Dedifferentiated amniotic fluid mesenchymal stem cell (primary cell): ENCODE measurements around the gene SCAMP2.

Experiments
- DNase-seq: peaks from one replicate; pipeline ENCODE4 v3.0.0-alpha.2; 2016; ENCODE audit errors: extremely low spot score

SCAMP2 gene

DNA sequence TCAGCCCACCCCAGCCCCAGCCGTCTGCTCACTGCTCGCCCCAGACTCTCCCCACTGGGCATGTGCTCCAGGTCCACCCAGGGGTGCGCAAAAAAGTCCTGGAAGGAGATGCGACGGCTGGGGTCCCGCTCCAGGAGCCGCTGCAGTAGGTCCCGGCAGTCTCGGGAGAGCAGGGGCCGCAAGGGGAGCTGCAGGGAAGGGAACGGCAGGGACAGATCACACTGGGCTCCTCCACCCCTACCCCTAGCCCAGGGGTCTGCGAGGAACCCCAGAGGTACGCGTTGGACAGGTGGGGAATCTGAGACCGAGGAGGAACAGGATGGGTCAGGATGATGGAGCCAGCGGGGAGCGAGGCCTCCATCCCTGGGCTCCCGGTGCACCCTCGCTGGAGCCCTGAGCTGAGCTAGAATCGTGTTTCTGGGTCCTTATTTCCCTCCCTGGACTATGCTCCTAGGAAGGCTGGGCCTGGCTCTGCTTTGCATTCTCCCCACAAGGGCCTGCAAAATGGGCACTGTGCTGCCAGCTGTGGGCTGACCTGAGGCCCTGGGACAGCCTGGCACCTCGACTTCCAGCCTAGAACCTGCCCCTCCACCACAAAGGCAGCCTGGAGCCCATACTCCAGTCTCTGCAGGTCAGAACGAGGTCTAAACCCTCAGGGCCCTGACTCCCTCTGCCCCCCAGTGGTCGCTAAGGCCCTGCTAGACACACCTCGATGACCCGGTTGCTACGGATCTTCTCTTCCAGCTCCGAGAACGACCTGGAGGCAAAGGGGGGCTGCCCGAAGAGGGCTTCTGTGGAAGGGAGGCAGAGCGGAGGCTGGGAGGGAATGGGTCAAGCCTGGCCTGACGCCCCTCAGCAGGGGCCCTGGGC, 33.4 kb downstream of the SCAMP2 start:
- no peak for DNase-seq

DNA sequence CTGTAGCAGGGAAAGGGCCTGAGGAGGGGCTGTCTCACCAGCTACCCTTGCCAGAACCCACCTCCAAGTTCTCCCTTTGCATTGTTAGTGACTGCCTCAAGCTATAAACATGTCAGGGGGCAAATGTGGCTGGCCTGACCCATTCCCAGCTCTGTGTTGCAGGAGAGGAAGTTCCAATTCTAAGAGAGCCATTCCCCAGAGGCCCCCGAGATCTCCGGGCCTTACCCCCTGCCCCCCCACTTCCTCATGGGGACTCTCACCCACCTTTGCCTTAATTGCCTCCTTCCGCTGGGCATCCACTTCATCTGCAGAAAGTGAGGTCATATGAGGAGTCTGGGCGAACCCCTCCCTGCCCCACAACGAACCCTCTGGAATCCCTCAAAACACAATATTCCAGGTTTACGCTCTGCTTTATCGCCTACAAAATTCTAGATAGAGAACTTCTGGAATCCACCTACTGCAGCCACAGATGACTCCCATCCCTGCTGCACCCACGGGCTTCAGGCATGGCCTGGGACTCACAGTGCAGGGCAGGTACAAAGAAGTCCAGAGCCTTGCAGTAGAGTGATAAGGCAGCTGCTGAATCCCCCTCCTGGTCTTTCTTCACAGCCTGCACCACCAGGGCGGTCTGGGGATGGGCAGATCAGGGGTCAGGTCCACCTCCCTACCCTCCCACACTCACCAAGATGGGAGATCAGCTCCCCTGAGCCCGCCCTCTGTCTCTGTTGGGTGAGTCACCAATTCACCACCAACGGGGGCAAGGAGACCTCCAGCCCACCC, 34.2 kb downstream of the SCAMP2 start:
- no peak for DNase-seq

DNA sequence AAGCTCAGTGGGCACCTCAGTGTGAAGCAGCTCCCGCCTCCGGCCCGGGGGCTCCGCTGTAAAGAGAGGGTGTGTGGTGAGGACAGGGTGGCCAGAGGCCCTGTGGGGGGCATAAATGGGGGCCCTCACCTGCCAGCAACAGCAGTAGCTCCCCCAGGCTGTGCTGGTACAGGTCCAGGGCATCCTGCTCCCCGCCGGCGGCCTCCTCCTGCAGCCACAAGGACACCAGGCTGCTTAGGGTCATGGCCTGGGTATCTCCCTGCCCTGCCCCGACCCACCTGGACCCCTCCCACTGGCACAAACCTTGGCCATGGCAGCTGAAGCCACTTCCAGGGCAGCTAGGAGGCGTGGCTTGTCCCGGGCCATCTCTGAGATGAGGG, 35.0 kb downstream of the SCAMP2 start:
- no peak for DNase-seq

DNA sequence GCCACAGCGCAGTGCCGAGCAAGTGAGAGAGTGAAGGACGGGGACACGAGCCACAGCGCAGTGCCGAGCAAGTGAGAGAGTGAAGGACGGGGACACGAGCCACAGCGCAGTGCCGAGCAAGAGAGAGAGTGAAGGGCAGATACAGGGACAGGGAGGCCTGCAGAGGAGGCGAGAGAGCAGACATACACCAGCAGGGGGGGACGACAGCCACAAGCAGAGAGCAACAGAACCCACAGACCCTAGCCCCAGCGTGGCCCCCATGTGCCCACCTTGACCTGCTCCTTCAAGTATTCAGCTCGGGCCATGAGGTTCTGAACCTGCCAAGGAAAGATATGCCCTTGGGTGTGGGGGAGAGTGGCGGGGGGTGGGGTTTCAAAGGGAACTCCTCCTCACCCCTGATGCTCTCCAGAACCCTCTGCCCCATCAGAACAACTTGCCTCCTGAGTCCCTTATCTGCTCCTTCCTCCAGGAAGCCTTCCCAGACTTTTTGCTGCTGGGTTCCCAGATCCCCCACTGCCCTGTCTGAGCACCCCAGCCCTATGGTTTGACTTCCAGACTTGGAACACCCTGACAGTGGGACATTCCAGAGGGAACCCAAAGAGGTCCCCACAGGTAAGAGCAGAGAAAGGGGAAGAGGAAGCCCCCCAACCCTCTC, 35.6 kb downstream of the SCAMP2 start:
- DNase-seq, result no peak

DNA sequence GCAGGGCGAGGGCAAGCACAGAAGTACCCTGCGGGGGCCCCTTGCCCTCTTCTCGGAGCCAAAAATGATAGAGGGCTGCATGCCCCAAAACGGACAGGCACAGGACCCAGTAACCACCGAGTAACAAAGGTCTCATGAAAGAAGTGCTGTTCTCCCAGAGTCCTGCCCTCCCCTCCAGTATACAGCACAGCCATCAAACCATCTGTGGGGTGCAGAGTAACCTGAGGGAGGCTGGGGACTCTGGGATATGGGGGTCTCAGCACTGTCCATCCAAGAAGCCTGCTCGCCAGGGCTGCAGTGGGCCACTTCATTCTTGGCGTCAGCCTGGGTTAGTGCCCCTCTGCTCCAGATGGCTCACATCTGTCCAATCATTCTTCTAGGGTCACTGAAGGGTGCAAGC, 36.3 kb downstream of the SCAMP2 start:
- DNase-seq, result no peak

DNA sequence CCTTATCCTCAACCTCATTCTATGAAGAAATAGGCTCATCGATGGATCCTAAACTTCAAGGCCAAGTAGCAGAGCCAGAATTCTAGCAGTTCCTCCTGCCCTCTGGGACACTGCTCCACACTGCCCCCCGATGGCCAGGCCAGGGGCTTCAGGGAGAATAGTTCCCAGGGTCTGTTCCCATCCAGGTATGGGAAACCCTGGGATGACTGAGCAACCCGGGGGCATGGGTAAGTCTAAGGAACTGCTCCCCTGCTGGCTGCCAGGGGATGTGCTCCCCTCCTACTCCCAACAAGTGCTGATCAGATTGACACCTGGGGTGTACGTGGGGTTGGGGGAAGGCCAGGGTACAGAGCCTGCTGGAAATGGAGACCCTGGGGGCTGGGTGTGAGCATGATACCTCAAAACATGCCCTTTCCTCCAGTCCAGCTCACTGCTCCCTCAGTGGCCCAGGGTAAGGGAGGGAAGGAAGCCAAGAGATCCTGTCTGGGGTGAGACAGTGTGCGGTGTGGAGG, 37.8 kb downstream of the SCAMP2 start:
- DNase-seq, result no peak

DNA sequence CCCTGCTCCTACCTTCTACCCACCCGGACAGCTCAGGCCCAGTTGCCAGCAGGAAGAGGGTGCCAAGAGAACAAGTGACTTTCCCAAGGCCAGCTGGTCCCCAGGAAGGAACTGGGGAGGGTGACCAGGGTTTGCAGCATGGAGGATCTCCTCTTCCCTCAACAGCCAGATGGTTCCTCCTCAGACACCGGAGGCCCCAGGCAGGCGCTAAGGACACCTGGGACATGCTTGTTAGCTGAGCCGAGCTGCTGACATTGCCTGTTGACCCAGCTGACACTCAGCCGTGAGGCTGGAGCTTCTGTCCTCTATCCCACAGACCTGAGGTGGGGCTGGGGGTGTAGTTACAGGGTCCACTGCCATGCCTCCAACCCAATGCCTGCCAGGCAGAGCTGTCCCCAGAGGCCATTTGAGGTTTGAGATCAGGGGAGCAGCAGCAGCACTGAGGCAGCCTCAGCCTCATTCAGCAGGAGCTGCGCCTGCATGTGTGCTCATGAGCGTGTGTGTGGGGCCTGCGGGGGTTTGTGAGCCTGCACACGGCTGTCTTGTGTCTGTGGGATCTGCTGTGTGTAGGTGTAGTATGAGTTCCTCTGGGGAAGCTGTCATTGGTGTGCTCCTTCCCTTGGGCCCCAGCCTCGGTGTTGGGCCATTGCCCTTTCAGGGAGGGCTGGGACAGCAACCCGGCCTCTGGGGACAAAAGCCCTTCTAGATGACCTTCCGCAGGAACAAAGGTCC, 39.6 kb downstream of the SCAMP2 start:
- no peak for DNase-seq

DNA sequence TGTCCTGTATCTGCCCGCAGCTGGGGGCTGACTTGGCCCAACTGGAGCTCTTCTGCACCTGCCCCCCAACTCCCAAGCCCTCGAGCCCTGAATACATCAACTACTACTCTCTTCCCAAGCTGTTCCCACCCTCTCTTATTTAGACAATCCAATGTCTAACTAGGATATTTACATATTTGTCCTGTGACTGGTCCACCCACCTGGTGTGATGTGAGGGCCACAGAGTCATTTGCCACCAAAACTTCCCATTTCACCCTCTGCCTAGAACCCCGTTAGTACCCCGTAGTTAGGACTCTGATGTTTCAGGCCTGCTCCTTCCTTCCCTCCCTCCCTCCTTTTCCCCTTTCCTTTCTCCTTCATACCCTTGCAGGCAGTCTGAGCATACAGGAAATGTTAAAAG, 40.3 kb downstream of the SCAMP2 start:
- no peak for DNase-seq

DNA sequence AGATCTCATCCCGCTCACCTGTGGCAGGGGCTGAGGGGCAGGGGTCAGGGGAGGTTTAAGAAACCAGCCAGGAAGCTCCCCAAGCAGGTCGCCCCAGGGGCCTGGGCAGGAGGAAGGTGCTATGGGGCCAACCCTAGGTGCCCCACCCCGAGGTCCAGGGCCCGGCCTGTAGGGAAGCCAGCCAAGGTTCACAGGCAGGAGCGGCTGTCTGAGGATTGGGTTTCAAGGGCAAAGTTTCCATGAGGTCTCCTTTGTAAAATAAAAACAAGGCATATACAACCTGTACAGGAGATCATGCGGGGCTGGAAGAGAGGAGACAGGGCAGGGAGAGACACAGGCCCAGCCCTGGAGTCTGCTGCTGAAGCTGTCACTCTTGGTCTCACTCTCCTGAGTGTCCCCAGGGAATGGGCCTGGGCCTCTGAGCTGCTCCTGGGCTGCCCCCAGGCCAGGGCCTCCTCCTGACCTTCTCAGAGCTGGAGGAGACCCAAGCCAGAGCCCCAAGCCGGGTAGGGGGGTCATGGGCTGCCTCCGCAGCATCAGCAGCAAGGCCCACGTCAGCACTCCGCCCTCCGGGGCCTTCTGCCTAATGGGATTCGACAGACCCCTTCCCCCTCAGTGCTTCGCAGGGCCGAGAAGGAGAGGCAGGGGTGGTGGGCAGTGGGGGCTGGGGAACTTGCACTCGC, 41.2 kb downstream of the SCAMP2 start:
- DNase-seq, result no peak

DNA sequence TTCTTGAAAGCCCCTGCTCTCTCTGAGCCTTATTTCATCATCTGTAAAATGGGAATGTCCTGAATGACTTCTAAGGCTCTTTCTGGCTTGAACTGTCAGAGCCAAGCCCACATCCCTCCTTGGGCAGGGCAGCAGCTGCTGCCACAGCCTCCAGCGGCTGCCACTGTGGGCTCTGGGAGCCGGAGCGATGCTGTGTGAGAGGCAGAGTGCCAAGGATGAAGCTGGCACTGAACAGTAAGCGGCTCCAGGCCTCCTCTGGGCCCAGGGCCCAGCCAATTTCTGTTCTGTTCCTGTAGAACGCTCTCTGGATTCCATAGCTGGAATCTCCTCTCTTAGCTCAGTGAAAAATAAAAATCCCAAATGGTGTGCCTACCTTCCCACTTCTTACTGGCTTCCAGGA, 42.3 kb downstream of the SCAMP2 start:
- DNase-seq, result no peak

DNA sequence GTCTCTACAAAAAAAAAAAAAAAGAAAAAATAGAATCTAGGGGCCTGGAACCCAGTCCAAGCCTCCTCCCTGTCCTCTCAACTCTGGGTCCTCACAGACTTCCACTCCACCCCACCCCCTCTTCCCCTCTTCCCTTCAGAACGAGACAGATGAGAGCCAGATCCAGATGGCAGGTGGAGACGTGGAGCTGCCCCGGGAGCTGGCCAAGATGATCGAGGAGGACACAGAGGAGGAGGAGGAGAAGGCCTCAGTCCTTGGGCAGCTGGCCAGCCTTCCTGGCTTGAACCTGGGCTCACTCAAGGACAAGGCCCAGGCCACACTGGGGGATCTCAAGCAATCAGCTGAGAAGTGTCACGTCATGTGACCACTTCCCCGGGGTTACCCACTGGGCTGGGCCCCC, 43.2 kb downstream of the SCAMP2 start:
- no peak for DNase-seq

DNA sequence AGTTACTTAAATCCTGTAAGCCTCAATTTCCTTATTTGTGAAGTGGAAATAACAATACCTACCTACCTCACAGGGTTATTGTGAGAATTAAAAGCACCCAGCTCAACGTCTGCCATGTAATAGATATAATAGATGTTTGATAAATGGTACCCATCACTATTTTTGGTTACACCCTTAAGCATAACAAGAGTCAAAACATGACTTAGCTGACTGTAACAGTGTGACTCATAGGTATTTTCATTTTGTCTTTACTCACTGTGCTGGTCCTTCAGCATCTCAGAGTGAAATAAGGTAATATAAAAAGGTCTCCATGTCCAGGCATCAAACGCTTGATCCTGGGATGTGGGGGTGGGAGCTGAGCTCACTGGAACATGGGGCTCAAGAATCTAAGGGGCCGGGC, 43.7 kb downstream of the SCAMP2 start:
- no peak for DNase-seq

DNA sequence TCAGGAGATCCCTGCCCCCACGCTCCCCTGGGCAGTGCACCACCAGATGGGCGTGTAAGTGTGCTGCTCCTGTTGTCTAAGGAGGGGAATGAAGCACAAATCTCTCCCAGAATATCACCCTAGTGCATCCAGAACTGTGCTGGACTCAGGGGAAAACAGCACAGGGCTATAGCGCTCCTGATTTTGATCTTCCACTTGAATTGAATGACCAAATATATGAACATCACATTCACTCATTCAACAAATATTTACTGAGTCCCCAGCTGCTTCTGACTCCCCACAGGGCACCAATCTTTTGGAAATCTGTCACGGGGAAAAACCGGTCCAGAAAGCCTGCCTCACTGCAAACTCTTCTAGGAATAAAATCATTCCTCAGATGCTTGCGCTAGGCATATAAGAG, 44.3 kb downstream of the SCAMP2 start:
- no peak for DNase-seq

DNA sequence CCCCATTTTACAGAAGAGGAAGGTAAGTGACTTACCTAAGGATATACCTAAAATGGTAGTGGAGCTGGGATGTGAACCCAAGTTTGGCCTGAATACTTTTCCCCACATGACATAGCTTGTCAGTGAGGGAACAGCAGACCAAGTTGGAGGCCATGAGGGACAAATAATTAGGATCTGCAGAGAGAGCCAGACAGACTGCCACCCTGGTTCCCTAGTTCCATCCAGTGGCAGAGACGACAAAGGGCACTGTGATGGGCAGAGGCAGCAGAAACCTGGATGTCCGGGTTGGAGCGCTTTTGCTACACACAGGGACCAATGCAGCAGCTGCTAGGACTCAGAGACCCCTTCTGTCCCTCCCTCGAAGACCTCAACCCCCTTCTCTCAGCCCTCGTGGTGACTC, 45.6 kb downstream of the SCAMP2 start:
- no peak for DNase-seq

DNA sequence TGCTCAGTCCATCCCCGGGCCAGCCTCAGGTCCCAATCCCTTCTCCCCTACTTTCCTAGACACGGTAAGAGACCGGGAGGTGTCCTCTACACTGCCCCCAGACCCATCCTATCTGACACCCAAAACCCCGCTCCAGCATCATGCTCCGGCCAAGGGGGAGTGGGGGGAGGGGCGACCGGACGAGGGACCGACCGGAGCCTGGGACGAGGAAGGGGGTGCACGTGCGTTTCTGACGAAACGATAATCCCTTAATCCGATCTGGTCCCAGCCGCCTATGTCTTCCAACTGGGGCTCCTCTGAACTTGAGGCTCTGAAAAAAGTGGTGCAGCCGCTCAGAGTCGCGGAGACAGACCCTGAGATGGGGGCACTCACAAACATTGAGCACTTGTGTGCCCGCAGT, 46.2 kb downstream of the SCAMP2 start:
- no peak for DNase-seq

DNA sequence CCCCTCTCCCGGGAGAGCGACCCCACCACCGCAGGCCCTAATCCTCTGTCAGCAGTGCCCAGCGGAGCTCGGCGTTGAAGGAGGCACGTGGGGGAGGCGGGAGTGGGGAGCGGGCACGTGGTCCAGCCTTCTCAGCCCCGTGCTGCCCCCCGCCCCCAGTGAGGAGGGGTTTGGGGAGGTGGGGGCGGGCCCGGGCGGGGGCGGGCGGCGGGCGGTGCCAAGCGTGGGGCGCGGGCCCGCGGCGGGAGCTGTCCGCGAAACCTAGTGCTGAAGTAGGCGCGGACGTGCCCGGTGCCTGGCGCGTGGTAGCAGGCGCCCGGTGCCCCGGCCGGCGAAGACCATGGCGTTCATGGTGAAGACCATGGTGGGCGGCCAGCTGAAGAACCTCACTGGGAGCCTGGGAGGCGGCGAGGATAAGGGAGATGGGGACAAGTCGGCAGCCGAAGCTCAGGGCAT, 46.8 kb downstream of the SCAMP2 start, which contains the start of gene CPLX3:
CPLX3 (plus strand) TSS at position 264 of the 456 bp plus-strand sequence; CDS start at position 341, 77 bp downstream.
- no peak for DNase-seq

DNA sequence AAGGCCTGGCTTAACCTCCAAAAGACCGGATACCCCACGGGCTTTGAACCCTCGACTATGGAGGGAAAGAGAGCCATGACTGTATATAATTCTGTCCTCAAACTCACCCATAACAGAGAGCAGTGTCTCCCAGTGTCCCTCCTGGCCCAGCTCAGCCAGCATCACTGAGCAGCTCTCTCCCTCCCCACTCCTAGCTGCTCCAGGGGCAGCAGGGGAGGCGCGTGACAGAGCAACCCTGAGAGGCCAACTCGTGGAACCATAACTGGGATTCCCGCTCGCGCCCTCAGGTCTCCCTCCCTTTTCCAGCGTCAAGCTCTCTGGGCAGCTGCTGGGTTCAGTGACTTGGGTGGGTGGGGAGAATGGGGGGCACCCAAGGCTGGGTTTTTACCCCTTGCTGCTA, 47.3 kb downstream of the SCAMP2 start:
- DNase-seq, result no peak

DNA sequence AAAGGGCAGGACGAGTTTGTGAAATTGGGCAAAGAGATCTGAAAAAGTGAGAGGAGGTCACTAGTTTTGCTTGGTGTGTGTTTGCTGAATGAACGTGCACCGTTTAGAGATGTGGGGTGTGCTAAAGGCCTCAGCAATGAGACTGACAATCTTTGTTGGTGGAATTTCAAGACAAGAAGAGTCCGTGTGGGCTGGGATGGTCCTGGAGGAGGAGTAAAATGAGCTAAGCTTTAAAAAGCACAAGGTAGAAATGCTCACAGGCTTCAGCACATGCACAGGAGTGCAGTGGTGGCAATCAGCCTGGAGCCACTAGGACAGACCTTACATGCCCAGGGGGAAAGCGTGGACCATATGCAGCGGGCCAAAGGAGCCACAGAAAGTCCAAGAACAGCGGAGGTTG, 48.2 kb downstream of the SCAMP2 start:
- no peak for DNase-seq

DNA sequence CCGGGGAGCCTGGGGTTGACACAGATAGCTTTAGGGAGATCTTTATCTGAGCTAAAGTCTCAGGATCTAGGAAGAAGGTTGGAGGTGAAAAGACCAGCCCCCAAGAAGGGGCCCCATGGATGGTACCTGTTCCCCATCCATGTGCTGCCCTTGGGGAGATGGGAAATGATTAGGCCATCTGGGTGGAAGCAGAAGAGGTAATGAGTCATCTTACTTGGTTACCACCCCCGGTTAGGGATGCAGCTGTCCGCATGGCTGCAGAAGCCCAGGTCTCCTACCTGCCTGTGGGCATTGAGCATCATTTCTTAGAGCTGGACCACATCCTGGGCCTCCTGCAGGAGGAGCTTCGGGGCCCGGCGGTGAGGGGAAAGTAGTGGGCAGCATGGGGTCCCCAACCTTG, 49.8 kb downstream of the SCAMP2 start:
- DNase-seq, result no peak

DNA sequence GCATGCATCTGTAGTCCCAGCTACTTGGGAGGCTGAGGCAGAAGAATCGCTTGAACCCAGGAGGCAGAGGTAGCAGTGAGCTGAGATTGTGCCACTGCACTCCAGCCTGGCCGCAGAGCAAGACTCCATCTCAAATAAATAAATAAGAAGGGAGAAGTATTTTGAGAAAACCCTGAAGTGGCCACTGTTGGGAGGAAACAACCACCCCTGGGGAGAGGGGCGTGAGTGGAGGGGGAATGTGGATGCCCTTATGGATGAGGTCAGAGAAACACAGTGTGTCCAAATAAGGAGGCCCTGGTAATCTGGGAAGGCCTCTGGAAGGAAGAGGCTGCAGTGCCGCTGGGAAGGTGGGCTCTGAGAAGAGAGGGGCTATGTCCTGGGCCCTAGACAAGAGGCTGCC, 50.9 kb downstream of the SCAMP2 start:
- no peak for DNase-seq

DNA sequence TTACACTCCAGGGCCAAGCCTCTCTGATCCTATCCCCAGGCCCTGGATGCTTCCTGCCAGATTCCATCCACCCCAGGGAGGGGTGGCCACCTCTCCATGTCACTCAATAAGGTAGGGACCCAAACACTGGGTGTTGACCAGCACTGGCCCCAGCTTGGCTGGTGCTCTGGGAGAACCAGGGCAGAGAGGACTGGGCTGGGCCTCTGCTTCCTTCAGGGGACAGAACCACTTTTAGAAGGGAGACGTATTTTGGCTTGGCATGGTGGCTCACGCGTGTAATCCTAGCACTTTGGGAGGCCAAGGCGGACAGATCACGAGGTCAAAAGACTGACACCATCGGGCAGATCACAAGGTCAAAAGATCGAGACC, 51.4 kb downstream of the SCAMP2 start:
- DNase-seq, result no peak
